Endothelial cell of umbilical vein (primary cell): ENCODE measurements around the gene CACNB4. TPM values are rescaled to one million over a fixed set of nuclear protein-coding genes. Genes with fewer than 3 reads are reported as not detected.

Source experiments
- BruUV-seq: library from RNA; stranded (reverse); fragments of 400-500 nt; replicated peaks from 2 replicates; lab custom pipeline; 2021; lab: Mats Ljungman, UMichigan
- CTCF ChIA-PET: fragments of 300-600, 350-600 bp; sonication (Branson Sonifier 250); formaldehyde crosslinking; loops from one replicate; lab custom pipeline; 2021; ENCODE audit warnings: antibody characterized with exemption, inconsistent platforms; lab: Charles Lee
- POLR2A ChIA-PET: fragments of 300-600, 350-600 bp; sonication (Branson Sonifier 250); formaldehyde crosslinking; loops from one replicate; lab custom pipeline; 2021; ENCODE audit warnings: antibody characterized with exemption, inconsistent platforms; lab: Charles Lee
- DNase-seq: peaks from one replicate; pipeline ENCODE4 v3.0.0-alpha.2; 2011; ENCODE audit warnings: low read depth, low spot score
- FAIRE-seq: peaks from 2 replicates; lab custom pipeline; 2011; peaks lifted over from hg19 to GRCh38; lab: Jason Lieb, UNC
- H2AFZ ChIP-seq: 2 replicates; pipeline ENCODE4 v1.6.0; 2012; ENCODE audit warnings: low read depth, low read length, control low read depth, inconsistent platforms
- H3K27ac ChIP-seq: 2 replicates; pipeline ENCODE4 v1.5.1; 2011; ENCODE audit warnings: low read depth, mild to moderate bottlenecking, control low read depth, low read length, moderate library complexity; ENCODE audit not compliant: insufficient read depth
- H3K27me3 ChIP-seq, 2 experiments: 2 replicates each; pipeline versions ENCODE4 v1.6.0 to v1.6.1; 2011; ENCODE audit warnings: low read length in 2 of 2, mixed read lengths in 1 of 2; ENCODE audit not compliant: control insufficient read depth in 2 of 2, insufficient read depth in 2 of 2
- H3K36me3 ChIP-seq, 2 experiments: 2 replicates in 1 of 2; 3 replicates in 1 of 2; pipeline ENCODE4 v1.5.1; 2011; ENCODE audit warnings: low read length in 2 of 2, mild to moderate bottlenecking in 1 of 2, moderate library complexity in 1 of 2; ENCODE audit not compliant: control insufficient read depth in 2 of 2, insufficient read depth in 2 of 2; ENCODE audit errors: extremely low read depth in 1 of 2
- H3K4me1 ChIP-seq: 3 replicates; pipeline ENCODE4 v1.5.1; 2011; ENCODE audit warnings: mild to moderate bottlenecking, low read length; ENCODE audit not compliant: control insufficient read depth, insufficient read depth; ENCODE audit errors: extremely low read depth
- H3K4me2 ChIP-seq: 2 replicates; pipeline ENCODE4 v1.6.1; 2011; ENCODE audit warnings: low read length, control low read depth, mixed read lengths; ENCODE audit not compliant: insufficient read depth
- H3K4me3 ChIP-seq, 3 experiments: fragments of 200-600 bp in 1 of 3; sonication (generic), shearing (Covaris generic) in 1 of 3; replicated peaks in 1 of 3; 2 replicates each; pipeline ENCODE4 v1.5.1; 2011 to 2016; ENCODE audit warnings: control low read depth in 3 of 3, low read length in 3 of 3, mild to moderate bottlenecking in 2 of 3, inconsistent platforms in 1 of 3, low read depth in 1 of 3, moderate library complexity in 1 of 3; ENCODE audit not compliant: insufficient read depth in 1 of 3
- H3K79me2 ChIP-seq: 2 replicates; pipeline ENCODE4 v1.6.0; 2012; ENCODE audit warnings: low read length, inconsistent platforms; ENCODE audit not compliant: control insufficient read depth, insufficient read depth
- H3K9ac ChIP-seq: replicated peaks from 2 replicates; pipeline ENCODE3; 2011; ENCODE audit warnings: low read length, control low read depth; ENCODE audit not compliant: insufficient read depth; ENCODE audit errors: extremely low read depth
- H3K9me1 ChIP-seq: replicated peaks from 3 replicates; pipeline ENCODE4 v1.6.0; 2011; ENCODE audit warnings: mild to moderate bottlenecking, low read length; ENCODE audit not compliant: control insufficient read depth, insufficient read depth; ENCODE audit errors: extremely low read depth
- H3K9me3 ChIP-seq: replicated peaks from 2 replicates; pipeline ENCODE4 v1.5.1; 2012; ENCODE audit warnings: low read length, inconsistent platforms; ENCODE audit not compliant: control insufficient read depth, insufficient read depth
- H4K20me1 ChIP-seq: replicated peaks from 2 replicates; pipeline ENCODE3; 2011; ENCODE audit warnings: mild to moderate bottlenecking, low read length; ENCODE audit not compliant: control insufficient read depth, insufficient read depth; ENCODE audit errors: extremely low read depth
- EZH2 ChIP-seq: IDR thresholded peaks from 2 replicates; pipeline ENCODE4 v1.6.1; 2012; ENCODE audit warnings: borderline replicate concordance, low read depth, mild to moderate bottlenecking, moderate library complexity, low read length, inconsistent platforms; ENCODE audit not compliant: severe bottlenecking
- FOS ChIP-seq: IDR thresholded peaks from 2 replicates; pipeline ENCODE4 v1.6.1; 2011; ENCODE audit warnings: mild to moderate bottlenecking, low read length, moderate library complexity, borderline replicate concordance; ENCODE audit not compliant: insufficient read depth
- GATA2 ChIP-seq: IDR thresholded peaks from 2 replicates; pipeline ENCODE4 v1.7.0; 2011; ENCODE audit warnings: low read depth, mild to moderate bottlenecking, moderate library complexity, mixed read lengths, low read length; ENCODE audit not compliant: insufficient read length, insufficient read depth
- JUN ChIP-seq: IDR thresholded peaks from 2 replicates; pipeline ENCODE4 v1.6.1; 2011; ENCODE audit warnings: borderline replicate concordance, low read depth; ENCODE audit not compliant: insufficient read length, insufficient read depth
- POLR2A ChIP-seq: IDR thresholded peaks from 2 replicates; pipeline ENCODE4 v1.6.1; 2012; ENCODE audit warnings: low read depth, mild to moderate bottlenecking, control low read depth, low read length
- POLR2AphosphoS5 ChIP-seq: IDR thresholded peaks from 2 replicates; pipeline ENCODE4 v1.6.1; 2012; ENCODE audit warnings: low read depth, mild to moderate bottlenecking, control low read depth, low read length, moderate library complexity; ENCODE audit not compliant: insufficient read depth
- dilution Hi-C: fragments of 300-500 bp; cut with MboI; formaldehyde crosslinking; loops from one replicate; pipeline ENCODE4 v1.15.0; 2019; ENCODE audit warnings: low sequenced_read_pairs; ENCODE audit not compliant: extremely low pct_ligation_motif_present
- intact Hi-C: fragments of 100-400 bp; cut with micrococcal nuclease; formaldehyde crosslinking; loops from one replicate; pipeline ENCODE4 v1.10.0; 2022
- polyA plus RNA-seq, 4 experiments: library from polyadenylated mRNA; depleted of rRNA in 3 of 4; stranded (reverse) in 3 of 4; unstranded in 1 of 4; fragments of >200 nt; gene quantifications; 2 replicates each; pipeline versions ENCODE4 v1.2.1 to v1.2.3, GENCODE V29; 2011 to 2012; ENCODE audit warnings: missing spikeins in 1 of 4
- total RNA-seq: library from RNA; stranded (reverse); gene quantifications from 2 replicates; pipeline ENCODE4 v1.2.3, GENCODE V29; 2021
- TF ChIP-seq, protein P1 (sequence below), 2 donors: IDR thresholded peaks; 1 replicate in 1 of 2; 2 replicates in 1 of 2; pipeline ENCODE4 v1.5.1; 2011; ENCODE audit warnings: low read length in 2 of 2, mild to moderate bottlenecking in 2 of 2, moderate library complexity in 2 of 2, control low read depth in 1 of 2, inconsistent platforms in 1 of 2, low read depth in 1 of 2; ENCODE audit not compliant: insufficient read depth in 1 of 2; ENCODE audit errors: extremely low read depth in 1 of 2
- TF ChIP-seq, protein P2 (sequence below): IDR thresholded peaks from 2 replicates; pipeline ENCODE4 v1.6.1; 2011; ENCODE audit not compliant: insufficient read depth, insufficient read length

The CACNB4 gene
- total and polyA plus RNA-seq, 2 donors (not counting 3 experiments of a cell fraction or from before 2014, with no cell fraction given): 0.23 to 0.58 TPM

DNA sequence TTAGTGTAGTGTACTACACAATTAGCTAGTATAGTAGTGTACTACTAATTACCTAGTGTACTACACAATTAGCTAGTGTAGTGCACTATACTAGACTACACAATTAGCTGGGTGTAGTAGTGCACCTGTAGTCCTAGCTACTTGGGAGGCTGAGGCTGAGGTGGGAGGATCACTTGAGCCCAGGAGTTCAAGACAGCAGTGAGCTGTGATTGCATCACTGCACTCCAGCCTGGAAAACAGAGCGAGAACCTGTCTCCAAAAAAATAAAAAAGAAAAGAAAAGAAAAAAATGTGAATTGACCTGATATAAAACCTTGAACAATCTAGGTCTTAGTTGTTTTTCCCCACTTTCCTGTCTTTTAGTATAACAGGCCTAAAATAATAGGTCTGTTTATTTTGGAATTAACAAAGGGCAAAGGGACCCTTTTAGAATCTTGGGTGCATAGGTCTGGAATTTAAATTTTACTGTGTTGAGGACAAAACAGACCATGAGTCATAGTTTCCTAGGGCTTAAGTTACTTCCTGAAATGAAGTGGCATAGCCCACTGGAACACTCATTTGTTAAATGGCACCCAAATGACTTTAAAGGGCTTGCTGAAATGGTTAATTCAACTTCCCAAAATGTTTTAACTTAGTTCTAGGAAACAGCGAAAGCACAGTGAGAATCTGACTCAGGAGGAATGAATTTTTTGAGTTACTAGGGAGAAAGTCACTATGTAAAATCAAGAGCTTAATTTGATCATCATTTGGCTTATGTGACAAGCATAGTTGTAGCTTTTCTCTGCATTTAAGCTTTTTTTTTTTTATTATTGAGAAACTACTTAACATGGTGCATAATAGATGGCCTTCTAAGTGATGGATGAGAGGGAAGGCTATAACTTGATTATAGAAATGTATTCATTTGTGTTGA is 219.9 kb downstream of the CACNB4 start:
- peak; percentile 95 for DNase-seq
- intact Hi-C loops: loop anchor here (1.0 kb wide), 2 partner anchors 44 to 51 kb away; partner anchors contain the start of gene ARL5A
- H3K4me2 ChIP-seq: peak overlapping the region; percentile 69
- peaks cover 22% of the 10 kb centered on the region for H3K4me1 ChIP-seq
- no peak overlapping the region for H3K4me3 ChIP-seq
- no peaks in the 10 kb centered on the region for H3K9me3 ChIP-seq
- FAIRE-seq: peak; percentile 88
- H3K27me3 ChIP-seq: no peaks in the 10 kb centered on the region
- ChIA-PET POLR2A (interaction anchor here (1.0 to 1.7 kb wide), 2 partner anchors 51 to 59 kb away, joined by 3 to 5 read pairs; partner anchors contain the start of gene ARL5A), CTCF (interaction anchor here (0.9 to 2.3 kb wide), 9 partner anchors 11 to 147 kb away, joined by 3 to 9 read pairs (median 4); no protein-coding TSS in a partner anchor)
- no peaks in the 10 kb centered on the region for H3K36me3 ChIP-seq
- H3K9me1 ChIP-seq: no peaks in the 10 kb centered on the region
- dilution Hi-C loops: no loop called here
- H4K20me1 ChIP-seq: no peaks in the 10 kb centered on the region
- no peaks in the 10 kb centered on the region for H3K79me2 ChIP-seq
- no peak overlapping the region for H2AFZ ChIP-seq
- TF ChIP-seq EZH2: no peak
- TF ChIP-seq POLR2A: no peak
- TF ChIP-seq FOS: peak; percentile 70
- TF ChIP-seq POLR2AphosphoS5: peak; percentile 42
- peak; percentile 98 for TF ChIP-seq JUN
- TF ChIP-seq, protein P1, sequence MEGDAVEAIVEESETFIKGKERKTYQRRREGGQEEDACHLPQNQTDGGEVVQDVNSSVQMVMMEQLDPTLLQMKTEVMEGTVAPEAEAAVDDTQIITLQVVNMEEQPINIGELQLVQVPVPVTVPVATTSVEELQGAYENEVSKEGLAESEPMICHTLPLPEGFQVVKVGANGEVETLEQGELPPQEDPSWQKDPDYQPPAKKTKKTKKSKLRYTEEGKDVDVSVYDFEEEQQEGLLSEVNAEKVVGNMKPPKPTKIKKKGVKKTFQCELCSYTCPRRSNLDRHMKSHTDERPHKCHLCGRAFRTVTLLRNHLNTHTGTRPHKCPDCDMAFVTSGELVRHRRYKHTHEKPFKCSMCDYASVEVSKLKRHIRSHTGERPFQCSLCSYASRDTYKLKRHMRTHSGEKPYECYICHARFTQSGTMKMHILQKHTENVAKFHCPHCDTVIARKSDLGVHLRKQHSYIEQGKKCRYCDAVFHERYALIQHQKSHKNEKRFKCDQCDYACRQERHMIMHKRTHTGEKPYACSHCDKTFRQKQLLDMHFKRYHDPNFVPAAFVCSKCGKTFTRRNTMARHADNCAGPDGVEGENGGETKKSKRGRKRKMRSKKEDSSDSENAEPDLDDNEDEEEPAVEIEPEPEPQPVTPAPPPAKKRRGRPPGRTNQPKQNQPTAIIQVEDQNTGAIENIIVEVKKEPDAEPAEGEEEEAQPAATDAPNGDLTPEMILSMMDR (IDR thresholded peaks at IDR 0.05; ENCODE audit: extremely low read depth in 1 of 2, insufficient read depth in 1 of 2, low read depth in 1 of 2, low read length in 2 of 2): no peak
- peak; percentile 10 for TF ChIP-seq GATA2
- TF ChIP-seq, protein P2, sequence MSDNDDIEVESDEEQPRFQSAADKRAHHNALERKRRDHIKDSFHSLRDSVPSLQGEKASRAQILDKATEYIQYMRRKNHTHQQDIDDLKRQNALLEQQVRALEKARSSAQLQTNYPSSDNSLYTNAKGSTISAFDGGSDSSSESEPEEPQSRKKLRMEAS: no peak
- H3K9ac ChIP-seq: no peak overlapping the region
- BruUV-seq: no TSS peak
- H3K27ac ChIP-seq: peak overlapping the region; percentile 30
